ENCODE results near the gene STK17A.
"Not testable (repeated sequence)": the region's sequence is repeated elsewhere in the genome, so short reads cannot be mapped to it uniquely, and the experiment has no call there.

STK17A gene

DNA sequence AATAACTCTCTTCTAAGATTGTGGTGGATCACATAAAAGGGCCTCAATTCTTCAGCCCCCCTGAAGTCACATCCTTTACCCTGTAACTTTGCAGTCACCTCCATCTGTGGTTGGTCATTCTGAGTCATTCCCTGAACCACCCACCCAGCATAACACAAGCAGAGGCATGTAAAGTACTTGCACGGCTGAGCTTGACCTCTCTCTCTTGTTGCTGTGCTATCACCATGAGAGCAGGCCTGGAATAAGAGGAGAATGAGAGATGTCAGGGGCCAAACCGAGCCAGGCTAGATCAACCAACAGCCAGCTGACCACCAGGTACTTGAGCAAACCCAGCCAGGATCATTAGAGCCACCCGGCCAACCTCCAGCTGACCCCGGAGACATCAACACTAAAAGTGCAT lies 13.5 kb upstream of the STK17A start:
- DNase-seq: no peak

DNA sequence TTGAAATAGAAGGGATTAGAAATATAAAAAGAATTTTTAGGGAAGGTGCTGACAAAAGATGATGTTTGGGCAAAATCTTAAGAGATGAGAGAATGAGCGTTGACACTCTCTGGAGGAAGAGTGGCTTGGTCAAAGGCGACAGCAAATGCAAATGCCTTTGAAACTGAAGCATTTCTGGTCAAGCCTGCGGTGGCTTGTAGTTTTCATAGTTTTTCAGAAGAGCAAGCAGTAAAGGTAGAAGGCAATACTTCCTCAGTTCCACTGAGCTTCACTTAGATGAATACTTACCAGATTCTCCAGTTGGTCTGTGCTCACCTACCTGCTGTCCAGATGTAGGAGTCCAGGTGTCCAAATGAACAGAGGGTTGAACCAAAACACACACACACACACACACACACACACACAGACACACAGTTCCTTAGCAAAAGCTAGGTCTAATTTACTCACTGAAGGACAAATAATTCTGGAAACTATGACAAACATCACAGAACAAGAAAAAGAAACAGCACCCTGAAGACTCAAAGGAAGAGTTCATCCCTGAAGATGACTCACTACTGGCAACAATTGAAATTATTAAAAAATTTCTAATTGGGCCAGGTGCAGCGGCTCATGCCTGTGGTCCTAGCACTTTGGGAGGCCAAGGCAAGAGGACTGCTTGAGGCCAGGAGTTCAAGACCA lies 12.1 kb upstream of the STK17A start:
- no peak for DNase-seq

DNA sequence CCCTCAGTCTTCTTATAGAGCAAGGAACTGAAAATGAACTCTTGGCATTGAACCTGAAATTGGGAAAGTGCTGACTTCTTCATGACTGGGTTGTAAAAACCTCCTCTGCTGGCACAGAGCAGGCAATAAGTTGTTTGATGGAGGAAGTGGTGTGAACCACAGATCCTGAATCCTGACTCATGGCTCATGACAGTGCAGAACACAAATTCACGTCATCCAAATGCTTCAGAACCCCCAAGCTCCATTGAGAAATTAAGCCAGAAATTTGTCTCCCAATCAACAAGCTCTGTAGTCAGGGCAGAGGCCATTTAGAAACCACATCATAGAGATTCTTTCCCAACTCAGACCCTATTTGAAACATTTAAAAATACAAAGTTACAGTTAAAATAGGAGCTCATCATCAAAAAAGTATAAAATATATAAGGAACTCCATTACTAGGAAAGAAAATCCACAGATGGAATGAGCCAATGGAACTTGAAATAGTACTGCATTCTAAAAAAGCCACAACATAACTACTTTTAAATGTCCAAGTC lies 10.3 kb upstream of the STK17A start:
- DNase-seq: peak; percentile 71

DNA sequence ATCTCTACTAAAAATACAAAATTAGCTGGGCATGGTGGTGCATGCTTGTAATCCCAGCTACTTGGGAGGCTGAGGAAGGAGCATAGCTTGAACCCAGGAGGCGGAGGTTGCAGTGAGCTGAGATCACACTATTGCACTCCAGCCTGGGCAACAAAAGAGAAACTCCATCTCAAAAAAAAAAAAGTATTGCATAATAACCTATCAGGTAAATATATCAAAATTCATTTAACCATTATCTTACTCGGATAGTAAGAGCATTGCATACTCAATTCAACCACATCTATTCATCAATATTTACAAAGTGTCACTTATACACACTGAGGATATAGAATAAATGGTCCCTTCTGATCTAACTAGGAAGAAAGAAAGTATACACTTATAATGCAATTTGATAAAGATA lies 9.1 kb upstream of the STK17A start:
- DNase-seq: not testable (repeated sequence)

DNA sequence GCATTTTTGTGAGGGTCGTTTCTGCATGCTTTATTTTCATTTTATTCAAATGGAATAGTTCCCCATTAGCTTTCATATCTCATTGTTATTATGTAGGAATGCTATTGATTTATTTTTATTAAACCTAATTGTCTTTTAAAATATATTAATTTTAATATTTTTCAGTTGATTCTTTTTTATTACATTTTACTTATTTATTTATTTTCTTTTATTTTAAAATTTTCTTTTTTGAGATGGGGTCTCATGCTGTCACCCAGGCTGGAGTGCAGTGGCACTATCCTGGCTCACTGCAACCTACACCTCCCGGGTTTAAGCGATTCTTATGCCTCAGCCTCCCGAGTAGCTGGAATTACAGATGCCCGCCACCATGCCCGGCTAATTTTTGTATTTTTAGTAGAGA lies 7.4 kb upstream of the STK17A start:
- no peak for DNase-seq

DNA sequence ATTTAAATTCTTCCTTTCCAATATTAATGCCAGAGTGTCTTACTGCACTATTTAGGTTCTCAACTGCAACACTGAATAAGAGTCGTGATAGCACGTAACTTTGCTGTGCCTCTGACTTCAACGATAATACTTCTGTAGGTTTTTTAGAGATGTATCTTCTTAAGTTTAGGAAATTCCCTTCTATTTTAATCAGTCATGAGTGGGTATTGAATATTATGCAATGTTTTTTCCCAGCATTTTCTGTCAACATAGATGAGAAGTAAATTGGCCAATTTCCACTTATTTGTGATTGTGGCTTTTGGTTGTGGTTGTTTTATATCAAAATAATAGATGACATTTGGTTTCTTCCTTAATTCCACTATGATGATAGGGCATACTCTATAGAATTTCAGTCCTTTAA lies 6.7 kb upstream of the STK17A start:
- DNase-seq: no peak

DNA sequence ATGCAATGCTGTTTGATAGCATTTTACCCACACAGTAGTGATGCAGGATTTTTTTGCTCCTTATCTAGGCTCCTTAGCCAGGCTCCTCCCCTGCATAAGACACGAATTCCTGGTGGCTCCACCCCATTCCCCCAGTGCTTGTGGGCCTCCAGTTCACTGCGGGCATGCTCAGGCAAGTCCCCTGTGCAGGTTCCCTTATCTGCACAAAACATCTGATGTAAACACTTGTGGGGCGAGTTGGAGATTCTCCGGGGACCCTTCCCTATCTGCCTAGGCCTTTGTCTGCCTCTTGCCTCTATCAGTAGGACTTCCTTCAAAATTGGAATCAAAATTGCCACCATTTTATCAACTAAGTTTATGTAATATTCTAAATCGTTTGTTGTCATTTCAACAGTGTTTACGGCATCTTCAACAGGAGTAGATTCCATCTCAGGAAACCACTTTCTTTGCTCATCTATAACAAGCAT lies 5.4 kb upstream of the STK17A start:
- DNase-seq: no peak

DNA sequence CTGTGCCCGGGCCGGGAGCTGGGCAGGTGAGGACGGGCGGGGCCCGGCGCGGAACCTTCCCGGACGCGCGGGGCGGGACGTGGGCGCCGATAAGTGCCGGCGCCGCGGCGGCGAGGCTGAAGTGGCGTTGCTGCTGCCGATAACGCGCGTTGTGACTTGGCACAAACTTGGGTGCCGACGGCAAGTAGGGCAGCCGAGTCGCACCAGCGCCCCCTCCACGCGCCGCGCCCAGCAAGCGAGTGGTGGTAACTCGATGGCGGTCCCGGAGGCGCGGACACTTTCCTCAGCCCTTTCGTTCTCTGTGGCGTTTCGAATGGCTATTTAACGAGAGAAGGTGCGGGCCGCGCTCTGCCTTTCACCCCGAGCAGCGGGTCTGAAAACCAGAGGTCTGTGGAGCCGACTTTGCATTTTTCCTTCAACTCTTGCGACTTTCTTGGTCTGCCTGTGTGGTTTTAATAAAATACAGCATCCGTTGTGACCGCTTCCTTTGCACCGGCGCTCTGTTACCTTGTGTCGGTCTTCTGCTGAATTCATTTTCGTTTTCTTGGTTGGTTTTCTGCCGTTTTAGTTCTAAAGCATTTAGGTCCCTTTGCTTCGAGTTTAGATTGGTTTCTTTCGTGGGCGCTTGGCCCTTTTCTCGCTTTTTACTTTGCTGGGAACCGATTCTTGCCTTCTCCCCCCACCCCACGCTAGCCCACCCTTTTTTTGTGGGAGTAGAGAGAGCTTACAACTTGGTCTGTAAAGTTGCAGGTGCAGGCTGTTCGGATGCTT lies 701 bp downstream of the STK17A start:
- peak; percentile 60 for DNase-seq

DNA sequence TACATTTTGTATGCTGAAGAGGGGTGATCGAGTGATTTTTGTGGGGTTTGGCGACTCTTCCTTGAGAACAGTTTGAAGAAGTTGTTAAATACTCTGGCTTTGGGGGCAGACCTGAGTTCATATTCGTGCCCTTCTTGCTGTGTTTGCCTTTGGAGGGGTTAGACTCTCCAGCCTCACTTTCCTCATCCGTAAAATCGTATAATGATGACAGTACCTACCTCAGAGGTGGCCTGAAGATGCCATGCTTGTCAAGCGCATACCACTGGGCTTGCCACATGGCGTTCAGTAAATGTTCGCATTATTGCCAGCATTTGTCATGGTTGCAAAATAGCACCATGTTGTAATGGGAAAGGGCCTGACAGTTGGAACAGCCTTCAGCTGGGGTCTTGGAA lies 1.3 kb downstream of the STK17A start:
- peak; percentile 39 for DNase-seq

DNA sequence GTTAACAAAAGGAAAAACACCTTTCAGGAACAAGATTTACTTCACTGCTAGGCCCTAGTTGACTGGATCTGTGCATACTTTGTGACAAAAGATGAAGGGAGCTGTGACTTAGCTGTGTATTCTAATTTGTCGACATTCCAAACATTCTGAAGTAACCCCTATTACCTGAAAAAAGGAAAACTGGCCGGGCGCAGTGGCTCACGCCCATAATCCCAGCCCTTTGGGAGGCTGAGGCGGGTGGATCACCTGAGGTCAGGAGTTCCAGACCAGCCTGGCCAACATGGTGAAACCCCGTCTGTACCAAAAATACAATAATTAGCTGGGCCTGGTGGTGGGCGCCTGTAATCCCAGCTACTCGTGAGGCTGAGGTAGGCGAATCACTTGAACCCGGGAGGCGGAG lies 1.8 kb downstream of the STK17A start:
- DNase-seq: not testable (repeated sequence)

DNA sequence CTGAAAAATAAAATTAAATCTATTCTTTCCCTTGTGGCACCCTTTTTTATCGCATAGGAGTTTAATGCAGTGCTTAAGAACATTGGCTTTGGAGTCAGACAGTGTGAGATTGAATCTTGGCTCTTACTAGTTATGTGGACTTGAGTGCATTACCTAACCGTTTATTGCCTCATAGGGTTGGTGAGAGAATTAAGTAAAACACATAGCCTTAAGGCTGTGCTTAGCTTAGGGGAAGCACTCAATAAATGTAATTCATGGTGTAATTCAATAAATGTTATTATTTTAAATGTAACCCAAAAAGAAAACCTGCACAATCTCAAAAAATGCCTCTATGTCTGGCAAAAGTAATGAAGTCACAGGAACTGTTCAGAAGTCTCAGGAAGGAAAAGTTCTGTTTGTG lies 2.7 kb downstream of the STK17A start:
- no peak for DNase-seq

DNA sequence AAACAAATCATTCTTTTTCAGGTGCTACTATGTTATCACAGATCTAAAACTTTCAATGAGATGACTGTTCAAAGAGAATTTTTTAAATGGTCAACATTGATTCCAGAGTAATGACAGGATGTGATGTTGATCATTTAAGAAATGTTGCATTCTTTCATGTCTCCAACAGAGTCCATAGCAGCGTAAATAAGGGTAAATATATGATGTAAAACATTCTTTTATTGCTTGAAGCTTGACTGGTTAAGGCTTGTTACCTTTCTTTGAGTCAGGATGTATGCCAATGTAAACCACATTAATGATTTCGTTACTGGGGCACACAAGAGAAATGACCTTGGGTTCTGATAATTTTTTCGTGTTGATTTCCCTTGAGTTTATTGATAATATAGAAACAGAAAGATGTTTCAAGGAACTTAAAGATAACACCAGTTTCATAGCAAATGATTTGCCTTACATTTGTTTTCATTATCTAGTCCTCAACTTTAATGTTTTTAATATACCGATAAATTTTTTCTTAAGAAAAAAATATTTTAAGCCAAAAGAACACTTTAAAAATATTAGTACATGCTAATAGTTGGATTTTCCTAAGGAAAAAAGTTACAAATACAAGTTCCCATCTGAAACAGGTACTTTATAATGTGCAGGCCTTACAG lies 3.5 kb downstream of the STK17A start:
- DNase-seq: no peak

DNA sequence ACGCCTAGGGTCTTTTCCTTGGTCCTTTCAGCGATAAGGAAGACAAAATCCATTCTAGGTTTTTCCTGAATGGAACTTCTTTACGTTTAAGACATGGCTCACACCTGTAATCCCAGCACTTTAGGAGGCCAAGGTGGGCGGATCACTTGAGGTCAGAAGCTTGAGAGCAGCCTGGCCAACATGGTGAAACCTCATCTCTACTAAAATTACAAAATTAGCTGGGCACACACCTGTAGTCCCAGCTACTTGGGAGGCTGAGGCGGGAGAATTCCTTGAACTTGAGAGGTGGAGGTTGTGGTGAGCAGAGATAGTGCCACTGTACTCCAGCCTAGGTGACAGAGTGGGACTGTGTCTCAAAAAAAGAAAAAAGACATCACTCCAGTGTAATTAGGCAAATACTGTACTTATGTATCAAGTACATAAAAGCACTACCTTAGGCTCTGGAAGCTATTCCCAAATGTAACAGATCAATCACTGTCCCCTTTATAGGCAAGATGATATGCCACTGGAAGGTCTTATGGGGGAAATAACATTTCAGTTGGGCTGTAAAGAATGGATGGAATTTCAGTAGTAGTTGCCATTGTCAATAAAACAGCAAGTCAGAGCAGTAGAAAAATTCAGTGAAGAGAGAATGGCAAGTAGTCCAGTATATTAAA lies 5.7 kb downstream of the STK17A start:
- DNase-seq: no peak

DNA sequence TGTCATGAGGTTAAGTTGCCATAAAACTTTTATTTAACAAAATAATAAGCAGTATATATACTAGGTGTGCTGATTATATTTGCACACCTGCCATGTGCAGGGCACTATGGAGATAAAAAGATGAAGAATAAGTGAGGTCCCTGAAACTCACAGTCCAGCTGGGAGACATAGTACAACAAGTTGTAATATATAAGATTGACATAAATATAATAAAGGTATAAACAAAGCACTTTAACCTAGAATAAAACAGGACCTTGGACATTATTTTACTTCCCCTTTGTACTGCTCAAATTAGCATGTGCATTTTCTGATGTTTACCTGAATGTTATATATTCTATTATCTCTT lies 6.2 kb downstream of the STK17A start:
- DNase-seq: no peak

DNA sequence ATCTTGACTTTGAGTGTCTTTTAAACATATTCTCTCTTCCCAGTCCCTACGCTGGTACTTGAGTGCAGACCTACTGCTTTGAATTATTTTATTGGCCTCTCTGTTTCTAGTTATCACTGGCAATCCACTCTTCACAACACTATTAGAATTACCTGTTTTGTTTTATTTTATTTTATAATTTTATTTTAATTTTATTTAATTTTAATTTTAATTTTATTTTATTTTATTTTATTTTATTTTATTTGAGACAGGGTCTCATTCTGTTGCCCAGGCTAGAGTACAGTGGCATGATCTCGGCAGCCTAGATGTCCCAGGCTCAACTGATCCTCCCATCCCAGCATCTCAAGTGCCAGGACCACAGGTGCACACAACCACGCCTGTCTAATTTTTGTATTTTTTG lies 6.8 kb downstream of the STK17A start:
- DNase-seq: no peak

DNA sequence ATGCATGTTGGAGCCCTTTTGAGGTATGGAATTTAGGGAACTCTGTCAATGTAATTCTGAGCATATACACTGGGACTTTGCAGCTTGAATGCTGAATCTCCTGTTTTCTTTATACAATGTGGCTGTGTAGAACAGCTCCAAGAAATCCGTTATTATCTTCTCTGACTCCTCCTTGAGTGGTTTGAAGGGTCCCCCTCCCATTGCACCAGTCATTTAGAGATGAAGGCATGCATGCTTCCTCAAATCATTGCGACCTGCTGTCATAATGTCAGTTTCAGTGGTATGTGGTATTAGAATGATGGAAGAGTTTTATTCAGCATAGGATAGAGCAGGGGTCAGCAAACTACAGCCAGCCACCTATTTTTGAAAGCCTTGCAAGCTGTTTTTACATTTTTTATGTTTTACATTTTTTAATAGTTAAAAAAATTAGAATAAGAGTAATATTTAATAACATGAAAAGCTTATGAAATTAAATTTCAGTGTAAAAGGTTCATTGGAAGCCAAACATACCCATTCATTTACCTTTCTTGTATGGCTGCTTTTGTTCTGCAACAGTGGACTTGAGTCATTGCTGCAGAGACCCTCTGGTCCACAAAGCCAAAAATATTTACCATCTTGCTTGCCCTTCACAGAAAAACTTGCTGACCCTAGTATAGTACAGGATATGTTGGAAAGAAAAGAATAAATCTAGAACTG lies 8.1 kb downstream of the STK17A start:
- no peak for DNase-seq

DNA sequence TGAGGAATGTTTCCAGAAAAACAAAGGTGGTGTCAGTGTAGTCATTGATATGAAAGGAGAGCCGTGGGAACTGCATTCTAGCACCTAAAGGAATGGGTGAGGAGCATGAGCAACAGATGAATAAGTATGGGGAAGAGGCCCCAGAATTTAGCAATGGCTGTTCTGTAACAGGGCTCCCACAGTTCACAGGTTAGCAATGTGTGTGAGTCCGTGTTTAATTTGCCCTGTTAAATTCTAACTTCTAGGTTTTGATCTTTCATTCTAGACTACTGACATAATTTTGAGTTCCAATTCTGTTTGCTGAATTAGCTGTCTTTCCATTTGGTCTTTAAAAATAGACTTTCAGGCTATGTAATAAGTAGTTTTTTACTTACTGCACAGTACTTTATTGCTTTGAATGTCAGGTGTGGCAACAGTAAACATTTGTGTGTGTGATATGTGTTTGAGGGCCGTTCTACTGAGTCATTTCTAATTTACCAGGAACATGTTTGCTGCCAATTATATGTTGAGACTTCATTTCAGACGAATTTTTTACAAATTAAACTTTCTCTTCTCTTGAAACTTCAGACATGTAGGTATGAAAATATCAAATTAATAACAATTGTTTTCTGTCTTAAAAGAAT lies 8.8 kb downstream of the STK17A start:
- no peak for DNase-seq

DNA sequence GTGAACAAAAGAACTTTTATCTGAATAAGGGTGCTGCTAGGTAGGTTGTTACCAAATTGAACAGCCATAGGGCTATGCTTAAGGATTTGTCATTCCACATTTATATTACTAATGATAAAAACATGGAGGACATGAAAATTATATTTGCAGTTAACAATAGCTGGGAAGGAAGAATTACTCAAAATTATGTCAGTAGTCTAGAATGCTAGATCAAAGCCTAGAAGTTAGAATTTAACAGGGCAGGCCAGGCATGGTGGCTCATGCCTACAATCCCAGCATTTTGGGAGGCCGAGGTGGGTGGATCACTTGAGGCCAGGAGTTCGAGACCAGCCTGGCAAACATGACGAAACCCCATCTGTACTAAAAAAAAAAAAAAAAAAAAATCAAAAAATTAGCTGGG lies 9.4 kb downstream of the STK17A start:
- no peak for DNase-seq

DNA sequence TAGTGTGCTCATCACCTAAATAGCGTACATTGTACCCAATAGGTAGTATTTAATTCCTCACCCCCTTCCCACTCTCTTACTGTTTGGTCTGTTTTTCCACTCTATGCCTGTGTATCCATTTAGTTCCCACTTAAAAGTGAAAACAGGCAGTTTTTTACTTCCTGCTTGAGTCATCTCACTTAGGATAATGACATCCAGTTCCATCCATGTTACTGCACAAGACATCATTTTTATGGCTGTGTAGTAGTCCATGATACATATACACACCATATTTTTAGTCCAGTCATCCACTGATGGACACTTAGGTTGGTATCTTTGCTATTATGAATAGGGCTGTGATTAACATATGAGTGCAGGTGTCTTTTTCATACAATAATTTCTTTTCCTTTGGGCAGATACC lies 10.1 kb downstream of the STK17A start:
- DNase-seq: no peak

DNA sequence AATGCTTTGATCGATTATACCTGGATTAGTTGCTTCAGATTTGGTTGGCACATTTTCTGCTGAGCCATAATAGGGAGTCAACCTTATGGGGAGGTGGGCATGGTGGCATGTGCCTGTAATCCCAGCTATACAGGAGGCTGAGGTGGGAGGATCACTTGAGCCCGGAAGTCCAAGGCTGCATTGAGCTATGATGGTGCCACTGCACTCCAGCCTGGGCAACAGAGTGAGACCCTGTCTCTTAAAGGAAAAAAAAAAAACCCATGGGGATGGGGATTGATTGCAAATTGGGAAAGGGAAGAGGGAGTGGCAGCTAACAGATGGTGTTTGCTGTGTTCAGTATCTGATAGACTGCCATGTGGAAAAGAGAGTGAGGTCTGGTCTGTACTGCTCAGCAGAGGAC lies 11.1 kb downstream of the STK17A start:
- no peak for DNase-seq

DNA sequence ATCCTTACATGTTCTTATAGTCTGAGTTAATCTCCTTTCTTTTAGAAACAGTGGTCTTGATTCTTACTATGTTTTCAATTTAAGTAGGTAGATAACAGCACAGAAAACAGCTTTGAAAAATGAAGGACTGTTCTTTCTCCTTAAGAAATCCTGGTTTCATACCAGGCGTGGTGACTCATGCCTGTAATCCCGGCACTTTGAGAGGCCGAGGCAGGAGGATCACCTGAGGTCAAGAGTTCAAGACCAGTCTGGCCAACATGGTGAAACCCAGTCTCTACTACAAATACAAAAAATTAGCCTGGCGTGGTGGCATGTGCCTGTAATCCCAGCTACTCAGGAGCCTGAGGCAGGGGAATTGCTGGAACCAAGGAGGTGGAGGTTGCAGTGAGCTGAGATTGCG lies 13.5 kb downstream of the STK17A start:
- not testable (repeated sequence) for DNase-seq

DNA sequence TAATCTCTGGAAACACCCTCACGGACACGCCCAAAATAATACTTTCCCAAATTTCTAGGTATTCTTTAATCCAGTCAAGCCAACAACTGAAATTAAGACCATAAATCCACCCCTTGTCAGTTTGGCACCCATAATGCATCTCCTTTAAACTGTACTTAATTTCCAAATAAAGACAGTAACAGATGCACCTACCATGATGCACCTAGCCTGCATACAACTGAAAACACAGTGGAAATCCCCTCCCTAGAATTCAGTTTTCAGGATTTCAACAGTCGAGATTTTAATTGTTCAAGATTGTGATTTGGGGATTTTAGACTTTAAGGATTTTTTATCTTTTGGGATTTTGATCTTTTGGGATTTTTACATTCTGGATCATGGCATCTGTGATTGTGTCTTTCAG lies 17.1 kb downstream of the STK17A start:
- DNase-seq: no peak

All from CD4-positive, alpha-beta T cell treated with Interleukin-15 for 1 hour (primary cell).